Smooth muscle cell (in vitro differentiated cells): ENCODE data around the gene IKBKE. TPM values are rescaled to one million over a fixed set of nuclear protein-coding genes. Genes with fewer than 3 reads are reported as not detected.

ENCODE experiments used
- DNase-seq: peaks from one replicate; lab custom pipeline; 2025; ENCODE audit not compliant: unreplicated experiment; lab: John Stamatoyannopoulos, UW
- H2AFZ ChIP-seq: fragments of 200-600 bp; sonication (generic); 2 replicates; pipeline ENCODE4 v1.6.0; 2016; ENCODE audit warnings: antibody characterized with exemption, low read depth, mild to moderate bottlenecking
- H3F3A ChIP-seq: fragments of 200-600 bp; sonication (generic); 2 replicates; pipeline ENCODE4 v1.6.0; 2017; ENCODE audit warnings: antibody characterized with exemption, low read depth
- H3K27ac ChIP-seq: fragments of 200-600 bp; sonication (generic); 2 replicates; pipeline ENCODE4 v1.5.1; 2016; ENCODE audit warnings: low read depth, mild to moderate bottlenecking
- H3K27me3 ChIP-seq: fragments of 200-600 bp; sonication (generic); 2 replicates; pipeline ENCODE4 v1.6.1; 2016; ENCODE audit warnings: low read depth, mild to moderate bottlenecking
- H3K36me3 ChIP-seq: fragments of 200-600 bp; sonication (generic); 2 replicates; pipeline ENCODE4 v1.5.1; 2016; ENCODE audit warnings: low read depth
- H3K4me1 ChIP-seq: fragments of 200-600 bp; sonication (generic); 2 replicates; pipeline ENCODE4 v1.5.1; 2016; ENCODE audit warnings: low read depth
- H3K4me2 ChIP-seq: fragments of 200-600 bp; sonication (generic); 2 replicates; pipeline ENCODE4 v1.6.0; 2016; ENCODE audit warnings: mild to moderate bottlenecking
- H3K4me3 ChIP-seq: fragments of 200-600 bp; sonication (generic); 2 replicates; pipeline ENCODE4 v1.5.1; 2016; ENCODE audit warnings: mild to moderate bottlenecking
- H3K79me2 ChIP-seq: fragments of 200-600 bp; sonication (generic); 2 replicates; pipeline ENCODE4 v1.6.0; 2016; ENCODE audit warnings: low read depth, mild to moderate bottlenecking
- H3K9ac ChIP-seq: fragments of 200-600 bp; sonication (generic); 2 replicates; pipeline ENCODE4 v1.6.0; 2016; ENCODE audit warnings: low read depth
- H3K9me3 ChIP-seq: fragments of 200-600 bp; sonication (generic); replicated peaks from 2 replicates; pipeline ENCODE4 v1.5.1; 2016; ENCODE audit warnings: low read depth
- H4K20me1 ChIP-seq: fragments of 200-600 bp; sonication (generic); 2 replicates; pipeline ENCODE4 v1.6.0; 2016; ENCODE audit warnings: low read depth
- CTCF ChIP-seq: fragments of 200-600 bp; sonication (generic); IDR thresholded peaks from 2 replicates; pipeline ENCODE4 v1.5.1; 2017; ENCODE audit warnings: borderline replicate concordance, mild to moderate bottlenecking, antibody characterized with exemption; ENCODE audit not compliant: insufficient read depth, poor library complexity, severe bottlenecking
- WGBS: methylation state at CpG from one replicate; pipeline ENCODE4 v1.1.7; 2016; ENCODE audit warnings: low lambda C conversion rate; 5-methylcytosine and 5-hydroxymethylcytosine counted together
- polyA plus RNA-seq: library from polyadenylated mRNA; unstranded; fragments of >200 nt; fragmentation: Nextera tagmentation; extraction: Ambion mirVana; gene quantifications from 2 replicates; pipeline ENCODE4 v1.2.1, GENCODE V29; 2016
- total RNA-seq: library from RNA; depleted of rRNA; stranded (reverse); fragments of >200 nt; gene quantifications from 2 replicates; pipeline ENCODE4 v1.2.3, GENCODE V29; 2014

The IKBKE gene
- total and polyA plus RNA-seq, 2 experiments from 2014 or later: 4.0 to 9.7 TPM

- 18% methylated on average over 8 of the region's 8 CpGs for WGBS
- no peak for TF ChIP-seq CTCF
- no peaks in the 10 kb centered on the region for H3K9me3 ChIP-seq
- peaks cover 12% of the 10 kb centered on the region for H3K4me1 ChIP-seq
- H3K4me2 ChIP-seq: peak overlapping the region; percentile 27
- H3K36me3 ChIP-seq: no peaks in the 10 kb centered on the region
- no peak overlapping the region for H3K9ac ChIP-seq
- no peaks in the 10 kb centered on the region for H3F3A ChIP-seq
- H3K27me3 ChIP-seq: no peaks in the 10 kb centered on the region
- no peak for DNase-seq
- H3K4me3 ChIP-seq: no peak overlapping the region
- H3K27ac ChIP-seq: no peak overlapping the region
- no peaks in the 10 kb centered on the region for H4K20me1 ChIP-seq
- H2AFZ ChIP-seq: peak overlapping the region; percentile 25
- no peaks in the 10 kb centered on the region for H3K79me2 ChIP-seq
Measured at GRCh38 chr1:206521694-206522402, 51.6 kb downstream of the IKBKE start.

- no peak overlapping the region for H2AFZ ChIP-seq
- peaks cover 8% of the 10 kb centered on the region for H3K4me1 ChIP-seq
- no peaks in the 10 kb centered on the region for H3K79me2 ChIP-seq
- no peaks in the 10 kb centered on the region for H3K36me3 ChIP-seq
- no peak overlapping the region for H3K27ac ChIP-seq
- no peak overlapping the region for H3K4me2 ChIP-seq
- no peaks in the 10 kb centered on the region for H4K20me1 ChIP-seq
- TF ChIP-seq CTCF: no peak
- no peaks in the 10 kb centered on the region for H3K27me3 ChIP-seq
- H3F3A ChIP-seq: no peaks in the 10 kb centered on the region
- H3K9me3 ChIP-seq: no peaks in the 10 kb centered on the region
- no peak overlapping the region for H3K9ac ChIP-seq
- 83% methylated on average over 5 of the region's 5 CpGs for WGBS
- DNase-seq: no peak
- H3K4me3 ChIP-seq: no peak overlapping the region
Measured at GRCh38 chr1:206524739-206525364, 54.6 kb downstream of the IKBKE start.

DNA sequence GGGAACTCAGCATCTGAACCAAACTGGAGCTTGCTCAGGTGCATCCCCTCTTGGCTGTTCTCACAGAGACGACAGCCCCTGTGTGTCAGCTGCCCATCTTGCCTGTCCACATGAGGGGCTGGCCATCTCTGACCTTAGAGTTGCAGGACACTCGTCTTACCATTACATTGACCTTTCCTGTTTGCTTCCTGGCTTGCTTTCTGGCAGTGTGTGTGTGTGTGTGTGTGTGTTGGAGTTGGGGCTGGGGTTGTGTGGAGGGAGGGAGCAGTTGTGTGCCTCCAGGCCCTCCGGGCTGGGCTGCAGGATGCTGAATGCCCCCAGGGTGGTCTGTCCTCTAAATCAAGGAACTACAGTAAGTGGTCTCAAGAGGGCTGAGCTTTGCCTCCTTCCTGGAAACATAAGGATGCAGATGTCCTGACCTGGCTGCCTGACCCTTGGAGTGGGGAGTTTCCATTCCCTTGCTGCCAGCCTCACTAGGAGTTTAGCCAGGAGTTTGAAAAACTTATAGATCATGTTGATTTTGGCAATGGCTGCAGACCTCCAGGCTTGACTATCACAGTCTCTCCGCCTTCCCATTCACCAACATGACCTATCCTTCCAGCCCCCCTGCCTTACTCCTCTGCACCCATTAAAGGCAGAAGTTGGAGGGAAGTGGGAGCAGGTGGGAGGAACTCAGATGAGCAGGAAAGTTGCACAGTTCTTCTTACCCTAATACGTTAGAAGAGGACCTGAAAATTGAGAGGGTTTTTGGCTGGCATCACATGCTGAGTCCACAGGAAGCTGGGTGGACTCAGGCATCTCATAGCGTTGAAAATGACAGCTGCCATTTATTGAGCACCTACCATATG lies 56.0 kb downstream of the IKBKE start:
- H3K27me3 ChIP-seq: no peaks in the 10 kb centered on the region
- H3K9ac ChIP-seq: no peak overlapping the region
- no peak for DNase-seq
- peaks cover 8% of the 10 kb centered on the region for H3K4me1 ChIP-seq
- no peak for TF ChIP-seq CTCF
- H3K4me2 ChIP-seq: no peak overlapping the region
- WGBS: 82% methylated on average over 6 of the region's 6 CpGs
- no peaks in the 10 kb centered on the region for H3K36me3 ChIP-seq
- no peak overlapping the region for H3K27ac ChIP-seq
- no peaks in the 10 kb centered on the region for H3K9me3 ChIP-seq
- no peak overlapping the region for H3K4me3 ChIP-seq
- H3F3A ChIP-seq: no peaks in the 10 kb centered on the region
- H4K20me1 ChIP-seq: no peaks in the 10 kb centered on the region
- H2AFZ ChIP-seq: no peak overlapping the region
- H3K79me2 ChIP-seq: no peaks in the 10 kb centered on the region
